SK-N-SH (cell line): ENCODE results near the gene MMRN1.

ENCODE experiments used
- EP300 ChIP-seq, 2 experiments: IDR thresholded peaks; 2 replicates each; pipeline versions ENCODE4 v1.4.0 to v1.6.1; 2012; ENCODE audit warnings: borderline replicate concordance in 1 of 2, low read depth in 1 of 2, low read length in 1 of 2
- FOSL2 ChIP-seq: IDR thresholded peaks from 2 replicates; pipeline ENCODE4 v1.4.0; 2012; ENCODE audit warnings: low read depth, mild to moderate bottlenecking, moderate library complexity, borderline replicate concordance
- FOXM1 ChIP-seq: IDR thresholded peaks from 2 replicates; pipeline ENCODE4 v1.4.0; 2012; ENCODE audit warnings: low read depth, mild to moderate bottlenecking
- NRF1 ChIP-seq: IDR thresholded peaks from 2 replicates; pipeline ENCODE4 v1.6.1; 2012; ENCODE audit warnings: low read depth, mild to moderate bottlenecking, low read length
- RFX5 ChIP-seq: IDR thresholded peaks from 2 replicates; pipeline ENCODE4 v1.6.1; 2012; ENCODE audit warnings: mild to moderate bottlenecking, improper control_type of control experiment, low read length
- SMC3 ChIP-seq: IDR thresholded peaks from 2 replicates; pipeline ENCODE4 v1.6.1; 2012; ENCODE audit warnings: low read depth, low read length, improper control_type of control experiment
- TF ChIP-seq, protein P1 (sequence below): fragments of 200-600 bp; sonication (generic); IDR thresholded peaks from 2 replicates; pipeline ENCODE4 v1.6.1; 2017; ENCODE audit warnings: antibody characterized with exemption, mild to moderate bottlenecking, moderate library complexity
- TF ChIP-seq, protein P2 (sequence below): IDR thresholded peaks from 2 replicates; pipeline ENCODE4; 2012

DNA sequence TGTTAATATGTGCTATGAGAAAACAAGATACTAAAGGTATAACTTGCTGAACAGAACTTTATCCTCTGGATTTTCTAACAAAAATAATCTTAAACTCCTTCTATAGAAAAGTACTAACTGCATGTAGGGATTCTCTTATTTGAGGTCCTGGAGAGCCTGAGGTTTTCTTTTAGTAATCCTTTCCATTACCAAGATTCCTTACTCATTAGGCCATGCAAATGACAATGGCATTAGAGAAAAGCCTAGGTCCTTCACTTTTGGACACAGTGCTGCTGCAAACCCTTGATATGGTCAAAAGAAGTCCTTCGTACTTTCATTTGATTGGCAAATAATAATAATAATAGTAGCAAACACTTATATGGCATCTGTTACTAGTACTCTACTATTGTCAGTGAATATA, 3.2 kb downstream of the MMRN1 start:
- TF ChIP-seq, protein P1, sequence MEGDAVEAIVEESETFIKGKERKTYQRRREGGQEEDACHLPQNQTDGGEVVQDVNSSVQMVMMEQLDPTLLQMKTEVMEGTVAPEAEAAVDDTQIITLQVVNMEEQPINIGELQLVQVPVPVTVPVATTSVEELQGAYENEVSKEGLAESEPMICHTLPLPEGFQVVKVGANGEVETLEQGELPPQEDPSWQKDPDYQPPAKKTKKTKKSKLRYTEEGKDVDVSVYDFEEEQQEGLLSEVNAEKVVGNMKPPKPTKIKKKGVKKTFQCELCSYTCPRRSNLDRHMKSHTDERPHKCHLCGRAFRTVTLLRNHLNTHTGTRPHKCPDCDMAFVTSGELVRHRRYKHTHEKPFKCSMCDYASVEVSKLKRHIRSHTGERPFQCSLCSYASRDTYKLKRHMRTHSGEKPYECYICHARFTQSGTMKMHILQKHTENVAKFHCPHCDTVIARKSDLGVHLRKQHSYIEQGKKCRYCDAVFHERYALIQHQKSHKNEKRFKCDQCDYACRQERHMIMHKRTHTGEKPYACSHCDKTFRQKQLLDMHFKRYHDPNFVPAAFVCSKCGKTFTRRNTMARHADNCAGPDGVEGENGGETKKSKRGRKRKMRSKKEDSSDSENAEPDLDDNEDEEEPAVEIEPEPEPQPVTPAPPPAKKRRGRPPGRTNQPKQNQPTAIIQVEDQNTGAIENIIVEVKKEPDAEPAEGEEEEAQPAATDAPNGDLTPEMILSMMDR, result no peak
- TF ChIP-seq NRF1 (no peak), EP300 (IDR thresholded peaks at IDR 0.05; ENCODE audit: borderline replicate concordance in 1 of 2, low read depth in 1 of 2, low read length in 1 of 2) (no peak), FOXM1 (no peak), FOSL2 (no peak), SMC3 (no peak), RFX5 (no peak)
- TF ChIP-seq, protein P2, sequence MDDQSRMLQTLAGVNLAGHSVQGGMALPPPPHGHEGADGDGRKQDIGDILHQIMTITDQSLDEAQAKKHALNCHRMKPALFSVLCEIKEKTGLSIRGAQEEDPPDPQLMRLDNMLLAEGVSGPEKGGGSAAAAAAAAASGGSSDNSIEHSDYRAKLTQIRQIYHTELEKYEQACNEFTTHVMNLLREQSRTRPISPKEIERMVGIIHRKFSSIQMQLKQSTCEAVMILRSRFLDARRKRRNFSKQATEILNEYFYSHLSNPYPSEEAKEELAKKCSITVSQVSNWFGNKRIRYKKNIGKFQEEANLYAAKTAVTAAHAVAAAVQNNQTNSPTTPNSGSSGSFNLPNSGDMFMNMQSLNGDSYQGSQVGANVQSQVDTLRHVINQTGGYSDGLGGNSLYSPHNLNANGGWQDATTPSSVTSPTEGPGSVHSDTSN, result no peak
